Nephron (organoid): ENCODE measurements around the gene SOCS6.
"Not testable (repeated sequence)": the region's sequence is repeated elsewhere in the genome, so short reads cannot be mapped to it uniquely, and the experiment has no call there.

Experiments used
- H3K27ac Mint-ChIP-seq, 3 experiments: 2 replicates each; pipeline ENCODE4 v1.8.0; 2020; ENCODE audit warnings: mixed read lengths in 3 of 3, mild to moderate bottlenecking in 2 of 3, moderate library complexity in 1 of 3
- H3K27me3 Mint-ChIP-seq: 2 replicates; pipeline ENCODE4 v1.8.0; 2021; ENCODE audit warnings: low read depth, mild to moderate bottlenecking, moderate library complexity, mixed read lengths
- H3K36me3 Mint-ChIP-seq: 2 replicates; pipeline ENCODE4 v1.8.0; 2020; ENCODE audit warnings: low read depth, mixed read lengths
- H3K4me1 Mint-ChIP-seq: 2 replicates; pipeline ENCODE4 v1.8.0; 2020; ENCODE audit warnings: mixed read lengths
- H3K4me3 Mint-ChIP-seq, 3 experiments: 2 replicates each; pipeline ENCODE4 v1.8.0; 2020; ENCODE audit warnings: mild to moderate bottlenecking in 3 of 3, mixed read lengths in 3 of 3, moderate library complexity in 2 of 3
- H3K9me3 Mint-ChIP-seq: 2 replicates; pipeline ENCODE4 v1.8.0; 2020; ENCODE audit warnings: mixed read lengths
- TF ChIP-seq, protein P1 (sequence below), 3 experiments: fragments of 200-600 bp; sonication (generic); IDR thresholded peaks; one replicate each; pipeline ENCODE4 v1.5.0; 2021; ENCODE audit warnings: antibody characterized with exemption in 3 of 3; ENCODE audit not compliant: unreplicated experiment in 3 of 3

SOCS6 gene

DNA sequence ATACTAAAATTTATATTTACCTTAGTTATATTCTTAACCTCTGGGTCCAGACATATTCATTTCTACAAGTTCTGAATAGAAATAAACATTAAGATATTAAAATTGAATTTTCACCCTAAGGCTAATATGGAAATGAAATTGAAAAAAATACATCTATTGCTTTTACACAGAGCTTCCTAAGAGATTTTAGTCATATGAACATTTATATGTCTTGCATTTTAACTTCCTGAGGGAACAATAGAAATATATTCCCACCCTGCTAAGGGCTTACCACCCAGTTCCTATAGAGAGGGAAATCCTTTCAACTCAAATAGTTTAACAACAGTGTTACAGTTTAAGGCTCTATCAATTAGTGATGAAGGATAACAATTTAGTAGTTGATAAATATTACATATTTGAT, 60.5 kb downstream of the SOCS6 start:
- Mint-ChIP-seq H3K4me1 (no peaks in the 10 kb centered on the region), H3K27ac (no peak overlapping the region), H3K36me3 (peaks cover 60% of the 10 kb centered on the region), H3K27me3 (no peaks in the 10 kb centered on the region), H3K9me3 (peaks cover 25% of the 10 kb centered on the region), H3K4me3 (no peak overlapping the region)
- TF ChIP-seq, protein P1, sequence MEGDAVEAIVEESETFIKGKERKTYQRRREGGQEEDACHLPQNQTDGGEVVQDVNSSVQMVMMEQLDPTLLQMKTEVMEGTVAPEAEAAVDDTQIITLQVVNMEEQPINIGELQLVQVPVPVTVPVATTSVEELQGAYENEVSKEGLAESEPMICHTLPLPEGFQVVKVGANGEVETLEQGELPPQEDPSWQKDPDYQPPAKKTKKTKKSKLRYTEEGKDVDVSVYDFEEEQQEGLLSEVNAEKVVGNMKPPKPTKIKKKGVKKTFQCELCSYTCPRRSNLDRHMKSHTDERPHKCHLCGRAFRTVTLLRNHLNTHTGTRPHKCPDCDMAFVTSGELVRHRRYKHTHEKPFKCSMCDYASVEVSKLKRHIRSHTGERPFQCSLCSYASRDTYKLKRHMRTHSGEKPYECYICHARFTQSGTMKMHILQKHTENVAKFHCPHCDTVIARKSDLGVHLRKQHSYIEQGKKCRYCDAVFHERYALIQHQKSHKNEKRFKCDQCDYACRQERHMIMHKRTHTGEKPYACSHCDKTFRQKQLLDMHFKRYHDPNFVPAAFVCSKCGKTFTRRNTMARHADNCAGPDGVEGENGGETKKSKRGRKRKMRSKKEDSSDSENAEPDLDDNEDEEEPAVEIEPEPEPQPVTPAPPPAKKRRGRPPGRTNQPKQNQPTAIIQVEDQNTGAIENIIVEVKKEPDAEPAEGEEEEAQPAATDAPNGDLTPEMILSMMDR (IDR thresholded peaks at IDR 0.05; ENCODE audit: unreplicated experiment in 3 of 3) = no peak

DNA sequence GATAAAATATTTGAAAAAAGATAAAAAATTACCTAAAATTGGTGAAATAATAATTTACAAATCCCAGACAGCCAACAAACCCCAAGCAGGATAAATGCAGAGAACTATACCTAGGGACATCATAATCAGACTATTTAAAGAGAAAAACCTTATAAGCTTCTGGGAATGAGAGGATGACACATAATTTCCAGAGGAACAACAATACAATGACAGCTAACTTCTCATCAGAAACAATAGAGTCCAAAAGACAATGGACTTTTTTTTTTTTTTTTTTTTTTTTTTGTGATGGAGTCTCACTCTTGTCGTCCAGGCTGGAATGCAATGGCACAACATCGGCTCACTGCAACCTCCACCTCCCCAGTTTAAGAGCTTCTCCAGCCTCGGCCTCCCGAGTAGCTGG, 65.2 kb downstream of the SOCS6 start:
- TF ChIP-seq, protein P1 (IDR thresholded peaks at IDR 0.05; ENCODE audit: unreplicated experiment in 3 of 3) = no peak
- H3K27me3 Mint-ChIP-seq = no peaks in the 10 kb centered on the region
- H3K36me3 Mint-ChIP-seq = peaks cover 28% of the 10 kb centered on the region
- H3K27ac Mint-ChIP-seq = no peak overlapping the region
- no peaks in the 10 kb centered on the region for H3K4me1 Mint-ChIP-seq
- H3K9me3 Mint-ChIP-seq = peaks cover 16% of the 10 kb centered on the region
- H3K4me3 Mint-ChIP-seq = no peak overlapping the region

DNA sequence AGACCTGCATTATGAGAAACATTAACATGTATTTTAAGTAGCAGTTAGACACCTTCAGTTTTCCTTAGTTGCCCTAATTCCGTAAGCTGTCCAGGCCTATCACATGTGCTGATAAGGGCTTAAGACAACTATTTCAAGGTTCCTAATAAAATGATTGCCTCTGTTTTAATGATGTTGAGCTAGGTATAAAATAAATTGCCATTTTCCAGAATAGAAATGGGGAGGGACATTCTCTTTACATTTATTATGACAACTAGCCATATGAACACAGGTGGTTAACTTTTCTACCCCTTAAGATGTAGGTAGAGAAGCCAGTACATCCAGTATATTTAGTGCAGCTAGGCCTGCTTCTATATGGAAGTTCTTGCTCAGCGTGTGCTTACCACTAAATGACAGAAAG, 65.9 kb downstream of the SOCS6 start:
- TF ChIP-seq, protein P1 (IDR thresholded peaks at IDR 0.05; ENCODE audit: unreplicated experiment in 3 of 3) = no peak
- Mint-ChIP-seq H3K27ac (no peak overlapping the region), H3K4me1 (no peaks in the 10 kb centered on the region), H3K36me3 (peaks cover 28% of the 10 kb centered on the region), H3K9me3 (peaks cover 16% of the 10 kb centered on the region), H3K27me3 (no peaks in the 10 kb centered on the region), H3K4me3 (no peak overlapping the region)

DNA sequence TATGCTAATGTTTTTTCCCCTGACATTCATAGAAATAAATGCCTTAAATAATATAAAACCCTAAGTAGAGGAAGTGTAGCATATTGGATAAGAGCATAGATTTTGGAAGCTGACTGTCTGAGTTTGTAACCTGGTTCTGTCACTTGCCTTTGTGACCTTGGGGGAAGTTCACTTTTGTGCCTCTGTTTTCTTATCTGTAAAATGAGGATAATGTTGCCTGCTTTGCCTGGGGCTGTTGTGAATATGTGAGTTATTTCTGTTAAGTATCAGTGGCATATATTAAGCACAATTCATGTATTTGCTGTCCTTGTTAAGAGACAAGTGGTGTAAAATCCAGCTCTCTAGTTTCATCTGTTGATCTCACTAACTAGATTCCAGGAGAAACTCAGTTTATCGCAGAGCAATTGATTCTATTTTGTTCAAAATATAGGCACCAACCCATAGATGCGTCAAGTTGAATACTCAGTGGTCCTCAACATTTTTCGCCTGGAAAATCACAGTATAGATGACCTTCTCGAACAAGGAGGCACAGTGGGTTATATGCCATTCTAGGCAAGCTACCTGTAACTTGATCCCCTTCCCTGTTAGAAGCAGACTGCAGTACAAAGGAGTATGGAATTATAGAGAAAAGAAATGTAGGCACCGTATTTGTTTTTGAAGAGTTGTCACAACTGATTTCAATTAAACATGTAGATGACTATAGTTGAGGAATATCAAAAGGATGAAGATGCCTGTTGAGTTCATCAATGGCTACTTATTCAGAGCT, 67.0 kb downstream of the SOCS6 start:
- no peaks in the 10 kb centered on the region for H3K27me3 Mint-ChIP-seq
- H3K27ac Mint-ChIP-seq = no peak overlapping the region
- peaks cover 16% of the 10 kb centered on the region for H3K9me3 Mint-ChIP-seq
- H3K36me3 Mint-ChIP-seq = peaks cover 28% of the 10 kb centered on the region
- TF ChIP-seq, protein P1 (IDR thresholded peaks at IDR 0.05; ENCODE audit: unreplicated experiment in 3 of 3) = no peak
- H3K4me1 Mint-ChIP-seq = no peaks in the 10 kb centered on the region
- no peak overlapping the region for H3K4me3 Mint-ChIP-seq

DNA sequence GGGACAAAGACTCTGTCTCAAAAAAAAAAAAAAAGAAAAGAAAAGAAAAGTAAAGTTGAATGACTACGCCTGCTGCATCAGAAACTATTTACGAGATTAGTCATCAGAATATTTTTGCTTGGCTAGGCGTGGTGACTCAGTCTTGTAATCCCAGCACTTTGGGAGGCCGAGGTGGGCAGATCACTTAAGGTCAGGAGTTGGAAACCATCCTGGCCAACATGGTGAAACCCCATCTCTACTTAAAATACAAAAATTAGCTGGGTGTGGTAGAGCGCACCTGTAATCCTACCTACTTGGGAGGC, 69.2 kb downstream of the SOCS6 start:
- H3K4me1 Mint-ChIP-seq, H3K27ac Mint-ChIP-seq, H3K27me3 Mint-ChIP-seq, H3K4me3 Mint-ChIP-seq: not testable (repeated sequence)
- H3K36me3 Mint-ChIP-seq = peaks cover 18% of the 10 kb centered on the region
- H3K9me3 Mint-ChIP-seq = peaks cover 13% of the 10 kb centered on the region

DNA sequence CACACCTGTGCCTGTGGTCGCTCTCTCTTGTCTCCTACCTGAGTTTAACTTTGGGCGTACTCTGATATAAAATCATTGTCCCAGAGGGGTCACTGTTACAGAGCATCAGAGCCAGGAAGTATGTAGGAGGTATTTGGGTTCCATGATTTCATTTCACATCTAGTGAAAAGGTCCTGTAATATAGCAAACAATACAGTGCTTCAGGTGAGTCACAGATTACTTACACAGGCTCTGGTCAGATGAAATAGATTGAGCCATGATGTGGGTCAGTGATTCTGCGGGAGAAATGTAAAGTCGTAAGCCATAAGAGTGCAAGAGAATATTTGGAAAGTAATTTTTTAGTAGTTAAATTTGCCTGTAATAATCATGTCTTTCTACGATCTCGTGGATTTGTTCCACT, 70.2 kb downstream of the SOCS6 start:
- no peak overlapping the region for H3K4me3 Mint-ChIP-seq
- H3K27me3 Mint-ChIP-seq = no peaks in the 10 kb centered on the region
- H3K9me3 Mint-ChIP-seq = peaks cover 3% of the 10 kb centered on the region
- no peaks in the 10 kb centered on the region for H3K4me1 Mint-ChIP-seq
- peaks cover 8% of the 10 kb centered on the region for H3K36me3 Mint-ChIP-seq
- TF ChIP-seq, protein P1 (IDR thresholded peaks at IDR 0.05; ENCODE audit: unreplicated experiment in 3 of 3) = no peak
- no peak overlapping the region for H3K27ac Mint-ChIP-seq
